ENCODE data around the gene PKP1. TPM values are rescaled to one million over a fixed set of nuclear protein-coding genes. Genes with fewer than 3 reads are reported as not detected.

Gene PKP1
- total and polyA plus RNA-seq, 10 of the 15 experiments (the other 5 are each of a cell fraction or from before 2014, with no cell fraction given): 0.03 TPM; not detected in 9

- BruUV-seq (replicated peaks): no TSS peak
- Histone ChIP-seq H3K9ac (ENCODE audit: control insufficient read depth, insufficient read depth, low read length) (no peak overlapping the region), H2AFZ (ENCODE audit: control insufficient read depth, low read depth, low read length) (no peak overlapping the region), H3K27ac (ENCODE audit: control insufficient read depth, insufficient read depth) (no peak overlapping the region), H3K79me2 (ENCODE audit: control insufficient read depth, insufficient read depth, low read length) (no peaks in the 10 kb centered on the region), H3K4me1 (ENCODE audit: control insufficient read depth, insufficient read depth, low read length) (no peaks in the 10 kb centered on the region), H3K27me3 (replicated peaks in 1 of 2; ENCODE audit: control insufficient read depth in 2 of 2, insufficient read depth in 2 of 2, low read length in 1 of 2) (peaks cover 4 to 10% of the 10 kb centered on the region in 2 experiments; a peak in 3 of 4 replicates), H3K4me3 (no peak overlapping the region), H3K9me3 (replicated peaks; ENCODE audit: control insufficient read depth, insufficient read depth, low read length) (no peaks in the 10 kb centered on the region), H3K4me2 (ENCODE audit: control insufficient read depth, insufficient read depth) (no peak overlapping the region), H4K20me1 (ENCODE audit: control insufficient read depth, insufficient read depth) (no peaks in the 10 kb centered on the region), H3K36me3 (ENCODE audit: control insufficient read depth in 2 of 2, insufficient read depth in 2 of 2, low read length in 1 of 2) (no peaks in the 10 kb centered on the region)
- CTCF ChIA-PET: interaction anchor here (1.1 to 7.6 kb wide), 2 partner anchors 37 to 75 kb away, joined by 3 to 46 read pairs; no protein-coding TSS in a partner anchor
- intact Hi-C loops (cut with micrococcal nuclease; ENCODE audit: unreplicated experiment) (no loop called here), in situ Hi-C loops (cut with MboI) (no loop called here)
- DNase-seq (ENCODE audit: low read depth, low spot score): no peak
- POLR2A ChIA-PET: no interaction called here
- 13% methylated on average over 7 of the region's 7 CpGs for WGBS (ENCODE audit: insufficient coverage, insufficient replicate concordance, low lambda C conversion rate, missing lambda C conversion rate)
- FAIRE-seq: no peak
- TF ChIP-seq E2F4 (IDR thresholded peaks at IDR 0.05; ENCODE audit: low read depth, low read length) (no peak), BCL3 (IDR thresholded peaks at IDR 0.05; ENCODE audit: borderline replicate concordance, insufficient read depth, low read depth, low read length, poor library complexity, severe bottlenecking) (no peak), PAX8 (IDR thresholded peaks at IDR 0.05) (no peak), HDAC2 (IDR thresholded peaks at IDR 0.05) (no peak), PML (IDR thresholded peaks at IDR 0.05; ENCODE audit: low read length) (no peak), SMARCA5 (IDR thresholded peaks at IDR 0.05) (no peak)
- ATAC-seq: peak; percentile 9; the same call in 2 of the 3 replicates
- RAD21 ChIA-PET (ENCODE audit: unreplicated experiment): interaction anchor here (0.7 to 1.5 kb wide), 2 partner anchors 37 to 75 kb away, joined by 5 to 7 read pairs; no protein-coding TSS in a partner anchor
- SMC1A ChIA-PET (ENCODE audit: uncharacterized antibody, unreplicated experiment): interaction anchor here (1.4 kb wide), 1 partner anchor 47 kb away, joined by 3 read pairs; no protein-coding TSS in a partner anchor
These were observed 27.1 kb downstream of the PKP1 start for GRCh38 chr1:201310251-201310985.
